PFSK-1 (cell line): ENCODE results near the gene SLC6A8.

Experiments used
- POLR2AphosphoS5 ChIP-seq: IDR thresholded peaks from 2 replicates; pipeline ENCODE4 v1.6.1; 2012; ENCODE audit warnings: low read depth, mild to moderate bottlenecking, control low read depth, low read length, moderate library complexity
- REST ChIP-seq, 2 experiments: IDR thresholded peaks; 2 replicates each; pipeline versions ENCODE4 v1.6.1 to v1.8.0; 2011 to 2012; ENCODE audit warnings: low read depth in 2 of 2, low read length in 2 of 2, control low read depth in 1 of 2, inconsistent platforms in 1 of 2, mild to moderate bottlenecking in 1 of 2, moderate library complexity in 1 of 2; ENCODE audit not compliant: insufficient read depth in 1 of 2
- SIN3A ChIP-seq: IDR thresholded peaks from 2 replicates; pipeline ENCODE4 v1.6.1; 2012; ENCODE audit warnings: mild to moderate bottlenecking, low read length, moderate library complexity, borderline replicate concordance; ENCODE audit not compliant: insufficient read depth
- TAF1 ChIP-seq: IDR thresholded peaks from 2 replicates; pipeline ENCODE4 v1.6.1; 2012; ENCODE audit warnings: low read length, control low read depth, borderline replicate concordance; ENCODE audit not compliant: insufficient read depth

DNA sequence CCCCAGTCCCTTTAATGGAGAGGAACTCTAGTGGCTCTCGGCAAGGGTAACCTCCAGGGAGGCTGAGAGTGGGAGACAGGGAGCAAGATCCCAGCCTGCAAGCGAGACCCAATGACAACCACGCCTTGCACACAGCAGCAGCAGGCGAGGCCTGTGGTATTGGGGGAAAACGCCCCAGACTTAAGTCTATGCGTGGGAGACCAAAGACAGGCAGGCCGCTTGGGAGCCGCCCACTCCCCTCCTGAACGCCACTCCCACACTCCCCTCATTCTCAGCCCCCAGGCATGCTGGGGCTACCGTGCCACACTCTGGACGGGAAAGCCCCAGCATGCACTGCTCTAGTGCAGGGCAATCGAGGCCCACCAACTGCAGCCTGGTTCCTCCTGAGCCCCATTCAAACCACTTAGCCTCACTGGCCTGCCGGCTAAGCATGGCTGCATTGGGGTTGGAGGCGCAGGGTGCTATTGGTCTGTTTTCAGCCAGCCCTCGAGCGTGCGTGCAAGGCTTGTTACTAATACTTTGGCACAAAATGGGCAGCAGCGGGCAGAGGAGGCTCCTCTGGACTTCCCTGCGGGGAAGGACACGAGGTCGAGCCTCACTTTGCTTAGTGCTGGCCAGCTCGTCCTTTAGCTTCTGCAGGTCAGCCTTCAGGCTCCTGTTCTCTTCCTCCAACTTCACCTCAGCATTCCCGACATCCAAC is 14.8 kb downstream of the SLC6A8 start:
- TF ChIP-seq POLR2AphosphoS5: no peak
- no peak for TF ChIP-seq REST (IDR thresholded peaks at IDR 0.05; ENCODE audit: insufficient read depth in 1 of 2, low read depth in 2 of 2, low read length in 2 of 2)
- no peak for TF ChIP-seq TAF1
- no peak for TF ChIP-seq SIN3A
